GM12873 (cell line): Measurements from ENCODE around the gene FAM234A.

Source experiments
- CTCF ChIP-seq: IDR thresholded peaks from 2 replicates; pipeline ENCODE4 v1.5.1; 2012; ENCODE audit warnings: low read depth, mild to moderate bottlenecking, moderate library complexity, low read length, control low read depth; ENCODE audit not compliant: insufficient read depth; ENCODE audit errors: missing control alignments

Gene FAM234A

GRCh38 chr16:276426-277077 lies 41.9 kb downstream of the FAM234A start:
- TF ChIP-seq CTCF, result no peak

- TF ChIP-seq CTCF, result no peak
Observed at GRCh38 chr16:278863-279366, 44.3 kb downstream of the FAM234A start.

- no peak for TF ChIP-seq CTCF
Observed at GRCh38 chr16:279531-279930, 44.9 kb downstream of the FAM234A start.

- TF ChIP-seq CTCF, result no peak
Observed at GRCh38 chr16:280005-280460, 45.4 kb downstream of the FAM234A start.

GRCh38 chr16:280552-280951 lies 45.9 kb downstream of the FAM234A start, which contains the start of gene ARHGDIG:
ARHGDIG (plus strand) TSS chr16:280591; CDS start chr16:280681, 90 bp downstream.
- TF ChIP-seq CTCF, result no peak

- TF ChIP-seq CTCF, result no peak
Observed at GRCh38 chr16:280991-281659, 46.5 kb downstream of the FAM234A start.

- TF ChIP-seq CTCF, result no peak
Observed at GRCh38 chr16:281660-282255, 47.1 kb downstream of the FAM234A start.
